ENCODE results near the gene GRAMD1B. TPM values are rescaled to one million over a fixed set of nuclear protein-coding genes. Genes with fewer than 3 reads are reported as not detected.

The GRAMD1B gene
- total and polyA plus RNA-seq, 12 donors: 7.3 to 41.0 (median 21.0) TPM

DNA sequence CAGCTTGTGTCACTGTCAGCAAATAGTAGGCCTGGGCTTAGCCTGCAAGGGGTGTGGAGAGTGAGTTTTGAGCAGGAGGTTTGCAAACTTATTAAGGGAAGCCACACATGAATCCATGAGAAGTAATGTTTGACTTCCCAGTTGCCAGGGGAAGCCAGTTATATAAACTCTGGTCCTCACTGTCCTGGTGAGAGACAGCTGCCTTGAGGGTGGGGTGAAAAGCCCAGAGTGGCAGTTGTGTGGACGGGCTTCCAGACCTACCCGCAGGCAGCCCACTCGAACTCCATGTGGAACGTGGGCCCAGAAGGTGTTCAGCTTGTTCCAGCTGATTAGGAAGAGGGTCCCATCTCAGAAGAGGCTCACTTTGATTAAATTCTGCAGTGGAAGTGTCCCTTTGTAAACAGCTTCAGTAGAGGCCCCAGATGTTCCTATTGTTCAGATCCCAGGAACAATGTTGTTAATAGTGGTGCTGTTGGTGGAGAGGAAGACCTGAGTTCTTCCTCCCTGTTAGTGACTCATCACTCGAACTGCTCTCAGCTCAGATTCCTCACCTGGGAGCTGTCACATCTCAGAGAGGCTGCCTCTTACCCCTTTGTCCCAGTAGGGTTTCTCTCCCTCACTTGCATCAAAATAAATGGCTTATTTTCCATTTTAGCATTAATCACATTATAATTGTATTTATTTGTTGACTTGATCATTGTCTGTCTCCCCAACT is 63.4 kb downstream of the GRAMD1B start:
- TF ChIP-seq CTCF (IDR thresholded peaks at IDR 0.05): no peak
- DNase-seq (no peak), ATAC-seq (peak in 5 of 8 donors; percentile 19 to 66 (median 35))
- no peaks in the 10 kb centered on the region for H3K9me3 ChIP-seq
- H3K4me1 ChIP-seq: peaks cover 0 to 19% (median 6%) of the 10 kb centered on the region in 9 donors
- H3K36me3 ChIP-seq: no peaks in the 10 kb centered on the region
- whole genome bisulfite sequencing, 2 donors: 77 to 83% methylated on average over 5 of the region's 5 CpGs
- no peak overlapping the region for H3K27ac ChIP-seq
- no peaks in the 10 kb centered on the region for H3K27me3 ChIP-seq
- H3K4me3 ChIP-seq: no peak overlapping the region
- intact Hi-C loops (cut with DNase I): loop anchor here in 1 of 10 donors (10.0 kb wide), 1 partner anchor 379 kb away; no protein-coding TSS in a partner anchor

- H3K4me1 ChIP-seq: peaks cover 0 to 19% (median 6%) of the 10 kb centered on the region in 9 donors
- H3K9me3 ChIP-seq: no peaks in the 10 kb centered on the region
- ATAC-seq: peak in 2 of 8 donors; percentile 28 to 38
- no peaks in the 10 kb centered on the region for H3K27me3 ChIP-seq
- H3K36me3 ChIP-seq: no peaks in the 10 kb centered on the region
- intact Hi-C loops (cut with DNase I): loop anchor here in 1 of 10 donors (10.0 kb wide), 1 partner anchor 380 kb away; no protein-coding TSS in a partner anchor
- no peak overlapping the region for H3K4me3 ChIP-seq
- no peak for TF ChIP-seq CTCF (IDR thresholded peaks at IDR 0.05)
- no peak for DNase-seq
- 52 to 53% methylated on average over 6 of the region's 6 CpGs for WGBS, 2 donors
- H3K27ac ChIP-seq: no peak overlapping the region
Measured at GRCh38 chr11:123494195-123495050, 64.4 kb downstream of the GRAMD1B start.

DNA sequence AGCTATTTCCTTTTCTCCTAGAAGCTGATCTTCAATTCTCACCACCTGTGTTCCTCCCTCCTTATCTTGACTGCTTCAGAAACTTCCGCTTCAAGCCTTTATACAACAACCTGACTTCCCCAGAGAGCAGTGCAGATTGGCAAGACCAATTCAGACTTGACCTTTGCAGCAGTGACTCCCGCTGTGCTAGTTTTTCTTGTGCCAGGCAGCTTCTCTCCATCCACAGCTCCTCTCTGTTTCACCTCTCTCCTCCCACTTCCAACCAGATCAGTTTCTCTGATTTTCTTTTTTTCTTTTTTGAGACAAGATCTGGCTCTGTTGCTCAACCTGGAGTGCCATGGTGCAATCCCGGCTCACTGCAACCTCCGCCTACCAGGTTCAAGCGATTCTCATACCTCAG is 74.3 kb downstream of the GRAMD1B start:
- Histone ChIP-seq H3K27me3 (no peaks in the 10 kb centered on the region), H3K9me3 (no peaks in the 10 kb centered on the region), H3K4me3 (no peak overlapping the region), H3K27ac (no peak overlapping the region), H3K36me3 (no peaks in the 10 kb centered on the region), H3K4me1 (peaks cover 0 to 11% (median 0%) of the 10 kb centered on the region in 9 donors)
- DNase-seq: no peak
- peak in 4 of 8 donors; percentile 49 to 61 (median 54) for ATAC-seq
- TF ChIP-seq CTCF (IDR thresholded peaks at IDR 0.05): no peak
- 74 to 77% methylated on average over 5 of the region's 5 CpGs for WGBS, 2 donors
- intact Hi-C loops (cut with DNase I): no loop called here

DNA sequence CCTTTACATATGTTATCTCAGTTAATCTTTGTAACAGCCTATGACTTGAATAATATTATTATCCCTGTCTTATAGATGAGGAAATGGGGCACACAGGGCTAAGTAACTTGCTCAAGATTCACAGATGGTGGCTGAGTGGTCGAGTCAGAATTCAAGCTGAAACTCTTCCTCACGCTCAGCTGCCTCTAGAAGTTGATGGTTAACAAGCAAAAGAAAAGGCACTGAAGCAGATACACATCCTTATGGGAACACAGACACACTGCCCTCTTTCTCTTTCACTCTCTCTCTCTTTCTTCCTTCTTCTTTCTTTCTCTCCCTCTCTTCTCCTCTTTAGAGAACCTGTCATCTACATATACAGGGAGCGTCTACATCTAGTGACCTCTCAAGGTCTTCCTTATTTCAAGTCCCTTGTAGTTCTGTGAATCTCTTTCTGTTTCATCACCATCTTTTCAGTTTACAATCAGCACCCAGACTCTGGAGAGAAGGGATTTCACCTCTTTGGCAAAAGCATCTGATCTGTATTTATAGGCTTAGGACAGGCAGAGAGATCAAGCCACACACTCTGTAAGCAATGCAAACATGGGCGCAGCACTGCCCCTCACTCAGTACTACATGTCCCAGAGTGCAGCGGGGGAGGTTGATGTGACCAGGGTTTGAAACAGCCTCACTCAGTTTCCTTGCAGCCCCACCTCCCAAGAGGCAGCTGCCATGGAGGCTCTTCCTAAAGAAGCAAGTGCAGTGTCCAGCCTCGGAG is 75.7 kb downstream of the GRAMD1B start:
- ATAC-seq: no peak
- Histone ChIP-seq H3K9me3 (no peaks in the 10 kb centered on the region), H3K36me3 (no peaks in the 10 kb centered on the region), H3K27ac (no peak overlapping the region), H3K4me1 (peaks cover 0 to 11% (median 0%) of the 10 kb centered on the region in 9 donors), H3K4me3 (no peak overlapping the region), H3K27me3 (no peaks in the 10 kb centered on the region)
- WGBS, 2 donors: 71 to 72% methylated on average over 6 of the region's 6 CpGs
- TF ChIP-seq CTCF (IDR thresholded peaks at IDR 0.05): no peak
- DNase-seq: no peak
- intact Hi-C loops (cut with DNase I): no loop called here

All from heart right ventricle (tissue), 16 donors.